Peyer's patch (tissue), 4 donors: Measurements from ENCODE around the gene ZNF17.

ENCODE experiments used
- POLR2A ChIP-seq, 2 donors: fragments of 450-650 bp; IDR thresholded peaks; one replicate each; pipeline ENCODE4 v1.5.1; 2017; ENCODE audit warnings: antibody characterized with exemption in 2 of 2, mild to moderate bottlenecking in 2 of 2, moderate library complexity in 2 of 2
- TF ChIP-seq, protein P1 (sequence below), 6 experiments: fragments of 450-650 bp in 4 of 6; fragments of 200-600 bp in 2 of 6; sonication (generic) in 1 of 6; IDR thresholded peaks; one replicate each; pipeline ENCODE4 v1.5.1; 2017 to 2019; ENCODE audit warnings: antibody characterized with exemption in 6 of 6, mild to moderate bottlenecking in 3 of 6, moderate library complexity in 1 of 6

DNA sequence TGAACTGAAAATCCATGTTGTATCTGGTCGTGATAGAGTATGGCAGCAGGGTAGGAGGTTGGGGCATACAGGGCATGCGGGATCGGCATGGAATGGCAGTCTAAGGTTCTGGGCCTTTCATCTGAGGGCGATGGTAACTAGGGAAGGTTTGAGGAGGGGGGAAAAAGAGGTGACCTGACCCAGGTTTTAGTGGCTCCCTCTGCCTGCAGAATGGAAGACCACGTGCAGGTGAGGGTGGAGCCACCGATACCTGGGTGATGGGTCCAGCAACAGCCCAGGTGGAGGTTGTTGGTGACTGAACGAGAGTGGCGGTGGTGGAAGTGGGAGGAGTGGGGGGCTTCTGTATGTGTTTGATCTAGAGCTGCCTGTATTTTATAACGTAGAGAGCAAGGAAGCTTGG, 28.0 kb downstream of the ZNF17 start:
- TF ChIP-seq, protein P1, sequence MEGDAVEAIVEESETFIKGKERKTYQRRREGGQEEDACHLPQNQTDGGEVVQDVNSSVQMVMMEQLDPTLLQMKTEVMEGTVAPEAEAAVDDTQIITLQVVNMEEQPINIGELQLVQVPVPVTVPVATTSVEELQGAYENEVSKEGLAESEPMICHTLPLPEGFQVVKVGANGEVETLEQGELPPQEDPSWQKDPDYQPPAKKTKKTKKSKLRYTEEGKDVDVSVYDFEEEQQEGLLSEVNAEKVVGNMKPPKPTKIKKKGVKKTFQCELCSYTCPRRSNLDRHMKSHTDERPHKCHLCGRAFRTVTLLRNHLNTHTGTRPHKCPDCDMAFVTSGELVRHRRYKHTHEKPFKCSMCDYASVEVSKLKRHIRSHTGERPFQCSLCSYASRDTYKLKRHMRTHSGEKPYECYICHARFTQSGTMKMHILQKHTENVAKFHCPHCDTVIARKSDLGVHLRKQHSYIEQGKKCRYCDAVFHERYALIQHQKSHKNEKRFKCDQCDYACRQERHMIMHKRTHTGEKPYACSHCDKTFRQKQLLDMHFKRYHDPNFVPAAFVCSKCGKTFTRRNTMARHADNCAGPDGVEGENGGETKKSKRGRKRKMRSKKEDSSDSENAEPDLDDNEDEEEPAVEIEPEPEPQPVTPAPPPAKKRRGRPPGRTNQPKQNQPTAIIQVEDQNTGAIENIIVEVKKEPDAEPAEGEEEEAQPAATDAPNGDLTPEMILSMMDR (IDR thresholded peaks at IDR 0.05), result no peak
- no peak for TF ChIP-seq POLR2A (IDR thresholded peaks at IDR 0.05)
